ENCODE data around the gene ZNF3.

ZNF3 gene

DNA sequence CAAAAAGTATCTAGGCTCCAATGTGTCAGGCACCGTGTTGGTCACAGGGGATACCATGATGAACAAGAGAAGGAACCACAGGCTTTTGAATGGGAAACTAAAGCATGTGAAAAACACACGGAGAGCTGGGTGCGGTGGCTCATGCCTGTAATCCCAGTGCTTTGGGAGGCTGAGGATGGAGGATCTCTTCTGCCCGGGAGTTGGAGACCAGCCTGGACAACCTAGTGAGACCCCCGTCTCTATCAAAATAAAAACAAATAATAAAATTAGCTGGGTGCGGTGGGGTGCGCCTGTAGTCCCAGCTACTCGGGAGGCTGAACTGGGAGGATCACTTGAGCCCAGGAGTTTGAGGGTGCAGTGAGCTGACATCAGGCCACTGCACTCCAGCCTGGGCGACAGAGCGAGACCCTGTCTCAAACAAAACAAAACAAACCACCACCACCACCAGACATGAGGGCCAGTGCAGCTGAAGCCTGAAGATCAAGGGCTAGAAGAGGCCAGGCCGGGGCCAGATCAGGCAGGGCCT, 6.6 kb upstream of the ZNF3 start:
- Histone ChIP-seq H3K9me3 (ENCODE audit: control insufficient read depth, low read length) (no peaks in the 10 kb centered on the region), H2AFZ (ENCODE audit: low read depth, low read length) (no peak overlapping the region), H2AK5ac (ENCODE audit: low read length, severe bottlenecking) (no peak overlapping the region), H3K23ac (ENCODE audit: low read length in 2 of 2) (no peak overlapping the region), H3K36me3 (ENCODE audit: control insufficient read depth in 1 of 2, insufficient read depth in 2 of 2, low read depth in 1 of 2, low read length in 2 of 2) (peaks cover 27 to 29% of the 10 kb centered on the region in 2 experiments), H3K4ac (ENCODE audit: low read depth in 1 of 2, low read length in 2 of 2) (peak overlapping the region; percentile 85 to 94), H3K14ac (ENCODE audit: low read length in 2 of 2) (no peak overlapping the region), H3K4me3 (ENCODE audit: insufficient read depth in 1 of 2, low read depth in 1 of 2, low read length in 2 of 2) (peak overlapping the region; percentile 85 to 97), H4K8ac (ENCODE audit: low read length) (peak overlapping the region; percentile 97), H2BK120ac (ENCODE audit: low read depth, low read length) (peak overlapping the region; percentile 75), H2BK12ac (ENCODE audit: low read length in 2 of 2) (peak overlapping the region; percentile 66 to 93), H2BK15ac (ENCODE audit: low read depth, poor library complexity, severe bottlenecking) (no peak overlapping the region), H3K9ac (ENCODE audit: low read length) (peak overlapping the region; percentile 96), H3K4me1 (ENCODE audit: control insufficient read depth, insufficient read depth, low read depth, low read length) (peaks cover 8% of the 10 kb centered on the region), H3K4me2 (ENCODE audit: low read length, poor library complexity, severe bottlenecking) (peak overlapping the region; percentile 55), H3K27me3 (ENCODE audit: control insufficient read depth in 1 of 2, insufficient read depth in 1 of 2, low read length in 2 of 2) (no peaks in the 10 kb centered on the region), H3K18ac (ENCODE audit: low read depth in 1 of 2, low read length in 2 of 2) (peak overlapping the region; percentile 87), H3K27ac (ENCODE audit: low read length, poor library complexity, severe bottlenecking) (peak overlapping the region; percentile 33), H2BK5ac (ENCODE audit: low read depth, low read length, poor library complexity, severe bottlenecking) (no peak overlapping the region), H4K91ac (ENCODE audit: low read length) (peak overlapping the region; percentile 97), H3K79me1 (replicated peaks; ENCODE audit: low read length, poor library complexity, severe bottlenecking) (peaks cover 13% of the 10 kb centered on the region)
- no peak for DNase-seq
- WGBS = 80% methylated on average over 8 of the region's 11 CpGs

- Histone ChIP-seq H3K9me3 (ENCODE audit: control insufficient read depth, low read length) (no peaks in the 10 kb centered on the region), H2AFZ (ENCODE audit: low read depth, low read length) (no peak overlapping the region), H3K4me1 (ENCODE audit: control insufficient read depth, insufficient read depth, low read depth, low read length) (peaks cover 11% of the 10 kb centered on the region), H2BK12ac (ENCODE audit: low read length in 2 of 2) (no peak overlapping the region), H3K4me2 (ENCODE audit: low read length, poor library complexity, severe bottlenecking) (no peak overlapping the region), H2BK5ac (ENCODE audit: low read depth, low read length, poor library complexity, severe bottlenecking) (no peak overlapping the region), H2AK5ac (ENCODE audit: low read length, severe bottlenecking) (no peak overlapping the region), H4K91ac (ENCODE audit: low read length) (peak overlapping the region; percentile 81), H3K18ac (ENCODE audit: low read depth in 1 of 2, low read length in 2 of 2) (peak overlapping the region in 1 of 2 experiments; percentile 71), H2BK15ac (ENCODE audit: low read depth, poor library complexity, severe bottlenecking) (no peak overlapping the region), H4K8ac (ENCODE audit: low read length) (peak overlapping the region; percentile 48), H3K23ac (ENCODE audit: low read length in 2 of 2) (no peak overlapping the region), H2BK120ac (ENCODE audit: low read depth, low read length) (peak overlapping the region; percentile 75), H3K4ac (ENCODE audit: low read depth in 1 of 2, low read length in 2 of 2) (peak overlapping the region; percentile 27 to 85), H3K9ac (ENCODE audit: low read length) (peak overlapping the region; percentile 96), H3K36me3 (ENCODE audit: control insufficient read depth in 1 of 2, insufficient read depth in 2 of 2, low read depth in 1 of 2, low read length in 2 of 2) (peaks cover 18 to 20% of the 10 kb centered on the region in 2 experiments), H3K27ac (ENCODE audit: low read length, poor library complexity, severe bottlenecking) (peak overlapping the region; percentile 77), H3K4me3 (ENCODE audit: insufficient read depth in 1 of 2, low read depth in 1 of 2, low read length in 2 of 2) (no peak overlapping the region), H3K79me1 (replicated peaks; ENCODE audit: low read length, poor library complexity, severe bottlenecking) (peaks cover 11% of the 10 kb centered on the region), H3K27me3 (ENCODE audit: control insufficient read depth in 1 of 2, insufficient read depth in 1 of 2, low read length in 2 of 2) (no peaks in the 10 kb centered on the region), H3K14ac (ENCODE audit: low read length in 2 of 2) (no peak overlapping the region)
- WGBS = 19% methylated on average over 9 of the region's 10 CpGs
- DNase-seq = peak; percentile 100
Measured at GRCh38 chr7:100087055-100087750, 5.7 kb upstream of the ZNF3 start.

GRCh38 chr7:100085515-100085914, 4.0 kb upstream of the ZNF3 start:
- peaks cover 9% of the 10 kb centered on the region for H3K4me1 ChIP-seq (ENCODE audit: control insufficient read depth, insufficient read depth, low read depth, low read length)
- no peak overlapping the region for H3K9ac ChIP-seq (ENCODE audit: low read length)
- peak overlapping the region; percentile 82 to 85 for H3K4ac ChIP-seq (ENCODE audit: low read depth in 1 of 2, low read length in 2 of 2)
- WGBS = 43% methylated on average over 3 of the region's 3 CpGs
- H4K8ac ChIP-seq (ENCODE audit: low read length) = peak overlapping the region; percentile 83
- peaks cover 3 to 4% of the 10 kb centered on the region in 2 experiments for H3K36me3 ChIP-seq (ENCODE audit: control insufficient read depth in 1 of 2, insufficient read depth in 2 of 2, low read depth in 1 of 2, low read length in 2 of 2)
- no peak overlapping the region for H2BK5ac ChIP-seq (ENCODE audit: low read depth, low read length, poor library complexity, severe bottlenecking)
- no peaks in the 10 kb centered on the region for H3K27me3 ChIP-seq (ENCODE audit: control insufficient read depth in 1 of 2, insufficient read depth in 1 of 2, low read length in 2 of 2)
- peak overlapping the region; percentile 76 for H4K91ac ChIP-seq (ENCODE audit: low read length)
- H2AK5ac ChIP-seq (ENCODE audit: low read length, severe bottlenecking) = no peak overlapping the region
- H3K27ac ChIP-seq (ENCODE audit: low read length, poor library complexity, severe bottlenecking) = no peak overlapping the region
- H3K23ac ChIP-seq (ENCODE audit: low read length in 2 of 2) = no peak overlapping the region
- no peak overlapping the region for H2AFZ ChIP-seq (ENCODE audit: low read depth, low read length)
- H3K79me1 ChIP-seq (replicated peaks; ENCODE audit: low read length, poor library complexity, severe bottlenecking) = peaks cover 5% of the 10 kb centered on the region
- no peak overlapping the region for H3K4me3 ChIP-seq (ENCODE audit: insufficient read depth in 1 of 2, low read depth in 1 of 2, low read length in 2 of 2)
- no peak overlapping the region for H2BK15ac ChIP-seq (ENCODE audit: low read depth, poor library complexity, severe bottlenecking)
- H3K9me3 ChIP-seq (ENCODE audit: control insufficient read depth, low read length) = no peaks in the 10 kb centered on the region
- H3K4me2 ChIP-seq (ENCODE audit: low read length, poor library complexity, severe bottlenecking) = no peak overlapping the region
- no peak overlapping the region for H3K14ac ChIP-seq (ENCODE audit: low read length in 2 of 2)
- no peak for DNase-seq
- H3K18ac ChIP-seq (ENCODE audit: low read depth in 1 of 2, low read length in 2 of 2) = peak overlapping the region; percentile 92 to 95
- H2BK12ac ChIP-seq (ENCODE audit: low read length in 2 of 2) = peak overlapping the region; percentile 98 to 99
- peak overlapping the region; percentile 80 for H2BK120ac ChIP-seq (ENCODE audit: low read depth, low read length)

DNA sequence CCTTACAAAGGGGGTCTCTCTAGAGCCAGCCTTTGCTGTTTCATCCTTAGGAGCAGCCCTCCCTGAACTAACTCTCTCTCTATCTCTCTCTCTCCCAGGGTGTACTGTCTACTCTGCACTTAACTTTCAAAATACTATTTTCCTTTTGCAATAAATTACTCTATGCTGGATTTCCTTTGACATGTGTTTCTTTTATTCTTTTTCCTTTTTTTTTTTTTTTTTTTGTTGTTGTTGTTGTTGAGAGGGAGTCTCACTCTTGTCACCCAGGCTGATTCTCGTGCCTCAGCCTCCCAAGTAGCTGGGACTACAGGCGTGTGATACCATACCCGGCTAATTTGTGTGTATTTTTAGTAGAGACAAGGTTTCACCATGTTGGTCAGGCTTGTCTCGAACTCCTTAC, 1.5 kb upstream of the ZNF3 start:
- Histone ChIP-seq H4K8ac (ENCODE audit: low read length) (no peak overlapping the region), H3K9ac (ENCODE audit: low read length) (peak overlapping the region; percentile 97), H3K27me3 (ENCODE audit: control insufficient read depth in 1 of 2, insufficient read depth in 1 of 2, low read length in 2 of 2) (no peaks in the 10 kb centered on the region), H3K4ac (ENCODE audit: low read depth in 1 of 2, low read length in 2 of 2) (peak overlapping the region in 1 of 2 experiments; percentile 86), H3K36me3 (ENCODE audit: control insufficient read depth in 1 of 2, insufficient read depth in 2 of 2, low read depth in 1 of 2, low read length in 2 of 2) (peaks cover 13 to 14% of the 10 kb centered on the region in 2 experiments), H3K4me3 (ENCODE audit: insufficient read depth in 1 of 2, low read depth in 1 of 2, low read length in 2 of 2) (peak overlapping the region in 1 of 2 experiments; percentile 18), H3K4me2 (ENCODE audit: low read length, poor library complexity, severe bottlenecking) (no peak overlapping the region), H2AK5ac (ENCODE audit: low read length, severe bottlenecking) (no peak overlapping the region), H3K4me1 (ENCODE audit: control insufficient read depth, insufficient read depth, low read depth, low read length) (peaks cover 14% of the 10 kb centered on the region), H2AFZ (ENCODE audit: low read depth, low read length) (no peak overlapping the region), H3K79me1 (replicated peaks; ENCODE audit: low read length, poor library complexity, severe bottlenecking) (peaks cover 1% of the 10 kb centered on the region), H3K14ac (ENCODE audit: low read length in 2 of 2) (no peak overlapping the region), H3K23ac (ENCODE audit: low read length in 2 of 2) (no peak overlapping the region), H4K91ac (ENCODE audit: low read length) (no peak overlapping the region), H3K9me3 (ENCODE audit: control insufficient read depth, low read length) (no peaks in the 10 kb centered on the region), H2BK15ac (ENCODE audit: low read depth, poor library complexity, severe bottlenecking) (no peak overlapping the region), H3K27ac (ENCODE audit: low read length, poor library complexity, severe bottlenecking) (no peak overlapping the region), H3K18ac (ENCODE audit: low read depth in 1 of 2, low read length in 2 of 2) (no peak overlapping the region), H2BK120ac (ENCODE audit: low read depth, low read length) (peak overlapping the region; percentile 42), H2BK12ac (ENCODE audit: low read length in 2 of 2) (no peak overlapping the region), H2BK5ac (ENCODE audit: low read depth, low read length, poor library complexity, severe bottlenecking) (no peak overlapping the region)
- WGBS = 91% methylated on average over 4 of the region's 4 CpGs
- no peak for DNase-seq
